22Rv1 (cell line): ENCODE data around the gene DGKI.

Experiments
- CTCF ChIP-seq: fragments of 450-650 bp; IDR thresholded peaks from 2 replicates; pipeline ENCODE4 v1.5.1; 2017; ENCODE audit warnings: mild to moderate bottlenecking
- ZFX ChIP-seq: fragments of 450-650 bp; IDR thresholded peaks from 2 replicates; pipeline ENCODE4 v1.6.1; 2017; ENCODE audit warnings: antibody characterized with exemption, borderline replicate concordance

- no peak for TF ChIP-seq CTCF
- no peak for TF ChIP-seq ZFX
These were observed 128.9 kb downstream of the DGKI start for GRCh38 chr7:137717811-137718271.
